ENCODE results near the gene GPN2.

GPN2 gene

DNA sequence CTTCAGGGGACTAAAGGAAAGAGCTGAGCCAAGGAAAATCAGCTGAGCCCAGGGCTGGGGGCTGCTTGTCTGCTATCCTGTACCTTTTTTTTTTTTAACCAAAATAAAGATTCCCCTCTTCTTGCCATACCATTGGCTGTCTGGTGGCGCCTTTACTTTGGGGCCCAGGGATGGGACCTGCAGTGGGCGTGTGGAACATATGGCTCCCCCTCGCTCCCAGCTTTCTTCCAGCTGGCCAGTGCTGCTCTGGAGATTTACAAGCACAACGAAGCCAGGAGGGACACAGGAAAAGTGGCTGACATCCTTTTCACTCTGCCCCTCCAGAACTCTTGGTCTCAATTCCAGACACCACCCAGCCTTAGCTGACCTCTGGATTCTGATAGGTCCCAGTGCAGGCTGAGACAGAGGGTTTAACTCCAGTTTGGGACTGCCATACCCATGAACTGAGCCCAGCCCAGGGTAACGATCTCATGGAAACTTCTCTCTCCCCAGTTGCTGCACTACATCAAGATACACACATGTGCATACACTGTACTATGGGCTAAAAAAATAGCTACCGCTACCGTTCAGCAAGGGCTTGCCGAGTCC is 32.5 kb downstream of the GPN2 start:
- CTCF ChIA-PET, result no interaction called here
- POLR2A ChIA-PET, result interaction anchor here (1.0 to 1.1 kb wide), 3 partner anchors 8 to 32 kb away, joined by 3 to 6 read pairs (median 3); partner anchors contain the start of genes GPN2 and ZDHHC18

DNA sequence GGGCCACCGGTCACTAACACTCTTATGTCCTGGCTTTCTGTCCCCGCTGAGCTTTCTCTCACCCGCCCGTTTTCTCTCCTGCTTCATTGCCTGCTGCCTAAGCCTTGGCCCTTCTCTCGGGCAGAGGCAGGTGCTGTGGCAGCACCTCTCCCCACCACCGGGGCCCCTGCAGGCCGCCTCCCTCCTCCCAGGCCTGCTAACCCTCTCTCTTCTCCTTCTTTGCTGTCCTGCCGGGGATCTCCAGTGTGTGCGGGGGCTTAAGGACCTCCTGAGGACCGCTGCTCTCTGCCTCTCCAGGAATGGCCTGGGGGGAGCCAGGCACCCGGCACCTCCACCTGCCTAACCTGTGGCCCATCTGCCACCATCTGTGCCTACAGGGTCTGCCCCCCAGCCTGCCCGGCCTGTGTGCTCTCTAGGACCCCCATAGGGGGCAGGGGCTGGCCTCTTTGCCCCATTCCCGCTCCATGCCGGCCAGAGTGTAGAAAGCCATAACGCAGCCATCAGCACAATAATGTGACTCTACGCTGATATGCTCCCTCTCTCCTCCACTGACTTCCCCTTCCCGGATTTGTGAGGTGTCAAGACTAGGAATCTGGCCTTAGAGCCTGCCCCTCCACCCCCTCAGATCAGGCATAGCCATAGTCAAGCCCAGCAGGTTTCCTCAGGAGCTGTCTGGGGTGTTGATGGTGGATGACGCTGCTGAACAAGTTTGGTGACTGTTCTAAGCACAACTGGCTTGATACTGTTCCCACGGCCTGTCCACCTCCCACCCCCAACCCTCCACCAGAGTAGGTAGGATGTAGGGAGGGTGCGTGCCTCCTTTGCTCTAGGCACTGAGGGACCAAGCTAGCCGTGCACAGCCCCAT is 33.2 kb downstream of the GPN2 start:
- no peak for DNase-seq (ENCODE audit: extremely low spot score)

More for the DNA sequence above, 32.5 kb downstream of the GPN2 start:
- TF ChIP-seq FOXM1 (IDR thresholded peaks at IDR 0.05; ENCODE audit: borderline replicate concordance), result no peak
- TF ChIP-seq TARDBP (IDR thresholded peaks at IDR 0.05), result no peak
- TF ChIP-seq SP1 (IDR thresholded peaks at IDR 0.05), result no peak
- TF ChIP-seq CTBP1 (IDR thresholded peaks at IDR 0.05; ENCODE audit: borderline replicate concordance), result no peak
- TF ChIP-seq L3MBTL2 (conservative IDR thresholded peaks at IDR 0.05), result no peak
- no peak for TF ChIP-seq SUZ12 (IDR thresholded peaks at IDR 0.05)
- TF ChIP-seq LEF1 (IDR thresholded peaks at IDR 0.05; ENCODE audit: borderline replicate concordance), result no peak
- TF ChIP-seq FOXK2 (IDR thresholded peaks at IDR 0.05), result no peak
- TF ChIP-seq NFRKB (IDR thresholded peaks at IDR 0.05), result no peak
- no peak for TF ChIP-seq ARNT (IDR thresholded peaks at IDR 0.05)
- TF ChIP-seq ZNF384 (IDR thresholded peaks at IDR 0.05), result no peak
- DNase-seq (ENCODE audit: extremely low spot score), result no peak

DNA sequence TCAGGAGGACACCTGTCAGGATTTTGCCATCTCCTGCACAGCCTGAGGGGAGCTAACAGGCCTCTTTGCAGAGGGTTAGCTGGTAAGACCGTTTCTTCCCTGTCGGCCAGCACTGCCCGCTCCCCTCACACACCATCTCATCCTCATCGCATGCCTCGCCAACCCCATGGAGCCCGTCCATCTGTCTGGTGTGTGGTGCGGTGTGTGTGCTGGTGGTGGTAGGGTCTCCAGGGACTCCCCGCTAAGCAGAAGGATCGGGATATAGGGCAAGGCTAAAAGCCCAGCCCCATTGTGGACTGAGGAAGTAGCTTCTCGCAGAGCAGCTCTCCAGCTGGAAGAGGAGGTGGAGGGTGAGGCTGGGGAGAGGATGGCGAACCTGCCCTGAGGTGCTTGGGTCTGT is 33.9 kb downstream of the GPN2 start:
- ChIA-PET POLR2A (interaction anchor here (1.9 to 3.6 kb wide), 2 partner anchors 9 to 11 kb away, joined by 5 to 26 read pairs; no protein-coding TSS in a partner anchor), CTCF (no interaction called here)
- TF ChIP-seq HDGF (IDR thresholded peaks at IDR 0.05; ENCODE audit: borderline replicate concordance) (no peak), NFRKB (IDR thresholded peaks at IDR 0.05) (no peak), CTBP1 (IDR thresholded peaks at IDR 0.05; ENCODE audit: borderline replicate concordance) (no peak), FOXA1 (IDR thresholded peaks at IDR 0.05) (no peak), TARDBP (IDR thresholded peaks at IDR 0.05) (no peak), L3MBTL2 (conservative IDR thresholded peaks at IDR 0.05) (no peak), FOXK2 (IDR thresholded peaks at IDR 0.05) (no peak), SP1 (IDR thresholded peaks at IDR 0.05) (no peak), ELF4 (IDR thresholded peaks at IDR 0.05) (no peak), FOXM1 (IDR thresholded peaks at IDR 0.05; ENCODE audit: borderline replicate concordance) (no peak), SUZ12 (IDR thresholded peaks at IDR 0.05) (no peak), LEF1 (IDR thresholded peaks at IDR 0.05; ENCODE audit: borderline replicate concordance) (no peak), BHLHE40 (IDR thresholded peaks at IDR 0.05; ENCODE audit: borderline replicate concordance) (no peak), ARNT (IDR thresholded peaks at IDR 0.05) (no peak), ZNF384 (IDR thresholded peaks at IDR 0.05) (no peak)
- TF ChIP-seq, protein P1, sequence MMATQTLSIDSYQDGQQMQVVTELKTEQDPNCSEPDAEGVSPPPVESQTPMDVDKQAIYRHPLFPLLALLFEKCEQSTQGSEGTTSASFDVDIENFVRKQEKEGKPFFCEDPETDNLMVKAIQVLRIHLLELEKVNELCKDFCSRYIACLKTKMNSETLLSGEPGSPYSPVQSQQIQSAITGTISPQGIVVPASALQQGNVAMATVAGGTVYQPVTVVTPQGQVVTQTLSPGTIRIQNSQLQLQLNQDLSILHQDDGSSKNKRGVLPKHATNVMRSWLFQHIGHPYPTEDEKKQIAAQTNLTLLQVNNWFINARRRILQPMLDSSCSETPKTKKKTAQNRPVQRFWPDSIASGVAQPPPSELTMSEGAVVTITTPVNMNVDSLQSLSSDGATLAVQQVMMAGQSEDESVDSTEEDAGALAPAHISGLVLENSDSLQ (IDR thresholded peaks at IDR 0.05), result no peak
- DNase-seq (ENCODE audit: extremely low spot score), result no peak

More for the DNA sequence above, 33.2 kb downstream of the GPN2 start:
- ChIA-PET CTCF (no interaction called here), POLR2A (interaction anchor here (1.0 to 3.6 kb wide), 4 partner anchors 8 to 33 kb away, joined by 3 to 26 read pairs (median 6); partner anchors contain the start of genes GPN2 and ZDHHC18)
- TF ChIP-seq ZNF384 (IDR thresholded peaks at IDR 0.05), result no peak
- TF ChIP-seq NFRKB (IDR thresholded peaks at IDR 0.05), result no peak
- no peak for TF ChIP-seq BHLHE40 (IDR thresholded peaks at IDR 0.05; ENCODE audit: borderline replicate concordance)
- no peak for TF ChIP-seq LEF1 (IDR thresholded peaks at IDR 0.05; ENCODE audit: borderline replicate concordance)

DNA sequence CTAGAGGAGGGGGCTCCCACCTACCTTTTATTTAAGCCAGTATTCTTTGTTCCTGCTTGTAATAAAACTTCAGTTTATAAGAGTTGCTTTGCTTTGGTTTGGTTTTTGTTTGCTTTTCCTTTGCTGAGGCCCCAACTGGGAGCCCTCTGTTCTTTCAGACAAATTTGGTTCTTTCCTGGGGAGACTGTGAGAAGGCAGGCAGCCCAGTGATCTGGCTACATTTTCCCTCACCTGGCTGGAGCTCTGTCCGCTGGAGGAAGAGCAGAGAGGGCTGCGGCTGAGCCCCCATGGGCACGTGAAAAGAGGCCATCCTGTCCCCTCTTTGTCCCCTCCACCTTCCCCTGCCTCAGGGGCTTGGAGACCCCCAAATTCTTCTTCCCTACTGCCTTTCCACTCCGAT is 34.4 kb downstream of the GPN2 start:
- DNase-seq (ENCODE audit: extremely low spot score), result no peak
- POLR2A ChIA-PET, result interaction anchor here (1.9 to 3.6 kb wide), 2 partner anchors 9 to 12 kb away, joined by 5 to 26 read pairs; no protein-coding TSS in a partner anchor
- TF ChIP-seq LEF1 (IDR thresholded peaks at IDR 0.05; ENCODE audit: borderline replicate concordance) (no peak), SUZ12 (IDR thresholded peaks at IDR 0.05) (no peak), FOXA1 (IDR thresholded peaks at IDR 0.05) (no peak), SP1 (IDR thresholded peaks at IDR 0.05) (no peak), NFRKB (IDR thresholded peaks at IDR 0.05) (no peak), L3MBTL2 (conservative IDR thresholded peaks at IDR 0.05) (no peak)
- CTCF ChIA-PET, result no interaction called here

DNA sequence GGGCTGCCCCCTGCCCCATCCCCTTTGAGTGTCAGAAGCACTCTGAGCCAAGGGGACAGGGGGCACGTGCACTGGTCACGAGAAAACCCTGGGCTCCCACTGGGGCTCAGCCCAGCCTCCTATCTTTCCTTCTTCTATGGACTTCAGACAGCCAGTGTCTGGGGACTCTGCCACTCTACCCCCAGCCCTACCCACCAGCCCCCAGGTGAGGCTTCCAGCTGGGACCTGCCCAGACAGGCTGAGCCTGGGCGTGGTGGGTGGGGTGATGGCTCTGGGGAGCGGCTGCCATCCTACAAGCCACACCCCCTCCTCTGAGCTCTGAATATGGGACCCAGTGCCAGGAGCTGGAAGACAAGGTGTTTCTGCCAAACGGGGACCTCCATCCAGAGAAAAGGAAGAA is 35.2 kb downstream of the GPN2 start:
- POLR2A ChIA-PET, result interaction anchor here (1.9 to 3.6 kb wide), 2 partner anchors 10 to 12 kb away, joined by 5 to 26 read pairs; no protein-coding TSS in a partner anchor
- CTCF ChIA-PET, result no interaction called here
- no peak for DNase-seq (ENCODE audit: extremely low spot score)
- TF ChIP-seq FOXK2 (IDR thresholded peaks at IDR 0.05), result no peak
- TF ChIP-seq FOXA1 (IDR thresholded peaks at IDR 0.05), result no peak
- no peak for TF ChIP-seq ZNF384 (IDR thresholded peaks at IDR 0.05)
- TF ChIP-seq FOXM1 (IDR thresholded peaks at IDR 0.05; ENCODE audit: borderline replicate concordance), result no peak
- no peak for TF ChIP-seq HDGF (IDR thresholded peaks at IDR 0.05; ENCODE audit: borderline replicate concordance)
- no peak for TF ChIP-seq SP1 (IDR thresholded peaks at IDR 0.05)
- TF ChIP-seq ARNT (IDR thresholded peaks at IDR 0.05), result no peak
- TF ChIP-seq TARDBP (IDR thresholded peaks at IDR 0.05), result no peak
- no peak for TF ChIP-seq CTBP1 (IDR thresholded peaks at IDR 0.05; ENCODE audit: borderline replicate concordance)
- TF ChIP-seq, protein P1 (IDR thresholded peaks at IDR 0.05), result no peak

DNA sequence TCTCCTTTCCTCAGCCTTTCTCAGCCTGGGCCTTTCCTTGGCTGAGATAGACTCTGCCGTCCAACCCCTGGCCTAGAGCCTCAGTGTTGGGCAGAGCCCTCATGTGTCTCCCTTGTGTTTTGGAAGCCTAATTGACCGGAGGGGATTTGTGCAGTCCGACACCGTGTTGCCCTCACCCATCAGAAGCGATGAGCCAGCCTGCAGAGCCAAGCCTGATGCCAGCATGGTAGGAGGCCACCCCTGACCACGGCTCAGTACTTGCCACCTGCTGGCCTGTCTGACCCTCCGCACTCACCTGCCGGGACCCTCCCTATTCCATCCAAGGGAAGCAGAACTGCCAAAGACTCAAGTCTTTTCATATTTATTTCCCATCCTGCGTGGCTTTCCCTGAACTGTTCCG is 36.5 kb downstream of the GPN2 start:
- DNase-seq (ENCODE audit: extremely low spot score), result no peak
- ChIA-PET CTCF (no interaction called here), POLR2A (interaction anchor here (3.6 kb wide), 1 partner anchor 11 kb away, joined by 26 read pairs; no protein-coding TSS in a partner anchor)
- TF ChIP-seq, protein P1 (IDR thresholded peaks at IDR 0.05), result no peak
- TF ChIP-seq FOXK2 (IDR thresholded peaks at IDR 0.05), result no peak
- no peak for TF ChIP-seq L3MBTL2 (conservative IDR thresholded peaks at IDR 0.05)
- no peak for TF ChIP-seq SUZ12 (IDR thresholded peaks at IDR 0.05)
- no peak for TF ChIP-seq FOXA1 (IDR thresholded peaks at IDR 0.05)
- TF ChIP-seq FOXM1 (IDR thresholded peaks at IDR 0.05; ENCODE audit: borderline replicate concordance), result no peak
- TF ChIP-seq NFRKB (IDR thresholded peaks at IDR 0.05), result no peak
- no peak for TF ChIP-seq BHLHE40 (IDR thresholded peaks at IDR 0.05; ENCODE audit: borderline replicate concordance)
- TF ChIP-seq SP1 (IDR thresholded peaks at IDR 0.05), result no peak
- TF ChIP-seq TARDBP (IDR thresholded peaks at IDR 0.05), result no peak
- no peak for TF ChIP-seq ZNF384 (IDR thresholded peaks at IDR 0.05)
- no peak for TF ChIP-seq CTBP1 (IDR thresholded peaks at IDR 0.05; ENCODE audit: borderline replicate concordance)
- TF ChIP-seq HDGF (IDR thresholded peaks at IDR 0.05; ENCODE audit: borderline replicate concordance), result no peak
- TF ChIP-seq LEF1 (IDR thresholded peaks at IDR 0.05; ENCODE audit: borderline replicate concordance), result no peak
- TF ChIP-seq ARNT (IDR thresholded peaks at IDR 0.05), result no peak
- TF ChIP-seq ELF4 (IDR thresholded peaks at IDR 0.05), result no peak

All from HEK293T (cell line).